Memory B cell (primary cell): Measurements from ENCODE around the gene COL2A1.

ENCODE experiments used
- ATAC-seq: fragments of 150-1000 bp; cut with Tn5 transposase; 2 replicates; pipeline ENCODE4 v1.10.0; 2021; ENCODE audit warnings: low read depth, mild to moderate bottlenecking, moderate library complexity
- DNase-seq, 2 donors: peaks; one replicate each; pipeline ENCODE4 v3.0.0; 2022; ENCODE audit warnings: low spot score in 2 of 2
- H3K27ac Mint-ChIP-seq: one replicate; pipeline ENCODE4 v1.8.0; 2022; ENCODE audit warnings: mild to moderate bottlenecking, moderate library complexity, mixed read lengths
- H3K27me3 Mint-ChIP-seq: one replicate; pipeline ENCODE4 v1.8.0; 2022; ENCODE audit warnings: mixed read lengths
- H3K36me3 Mint-ChIP-seq: one replicate; pipeline ENCODE4 v1.8.0; 2022; ENCODE audit warnings: mild to moderate bottlenecking, mixed read lengths
- H3K4me1 Mint-ChIP-seq: one replicate; pipeline ENCODE4 v1.8.0; 2022; ENCODE audit warnings: mixed read lengths
- H3K4me3 Mint-ChIP-seq: one replicate; pipeline ENCODE4 v1.8.0; 2022; ENCODE audit warnings: mild to moderate bottlenecking, moderate library complexity, mixed read lengths
- H3K9me3 Mint-ChIP-seq: one replicate; pipeline ENCODE4 v1.8.0; 2022; ENCODE audit warnings: mixed read lengths

The COL2A1 gene

GRCh38 chr12:48037267-48037915 lies 33.1 kb upstream of the COL2A1 start:
- DNase-seq, result no peak
- Mint-ChIP-seq H3K27me3 (peaks cover 1% of the 10 kb centered on the region), H3K4me1 (peaks cover 20% of the 10 kb centered on the region), H3K27ac (no peak overlapping the region), H3K4me3 (no peak overlapping the region), H3K9me3 (no peaks in the 10 kb centered on the region), H3K36me3 (no peaks in the 10 kb centered on the region)
- no peak for ATAC-seq

GRCh38 chr12:48036818-48037217 lies 32.5 kb upstream of the COL2A1 start:
- Mint-ChIP-seq H3K9me3 (no peaks in the 10 kb centered on the region), H3K36me3 (no peaks in the 10 kb centered on the region)
- no peak for DNase-seq

GRCh38 chr12:48034835-48035805 lies 30.8 kb upstream of the COL2A1 start:
- Mint-ChIP-seq H3K36me3 (no peaks in the 10 kb centered on the region), H3K4me1 (peaks cover 20% of the 10 kb centered on the region), H3K27me3 (peaks cover 1% of the 10 kb centered on the region), H3K4me3 (no peak overlapping the region), H3K9me3 (no peaks in the 10 kb centered on the region), H3K27ac (no peak overlapping the region)
- DNase-seq (no peak), ATAC-seq (no peak)

More at GRCh38 chr12:48036818-48037217, 32.5 kb upstream of the COL2A1 start:
- Mint-ChIP-seq H3K4me1 (peaks cover 20% of the 10 kb centered on the region), H3K27me3 (peaks cover 1% of the 10 kb centered on the region), H3K4me3 (no peak overlapping the region), H3K27ac (no peak overlapping the region)
- ATAC-seq, result no peak

- H3K27me3 Mint-ChIP-seq, result peaks cover 5% of the 10 kb centered on the region
- no peak overlapping the region for H3K27ac Mint-ChIP-seq
- ATAC-seq, result no peak
- H3K4me1 Mint-ChIP-seq, result peaks cover 14% of the 10 kb centered on the region
- H3K36me3 Mint-ChIP-seq, result no peaks in the 10 kb centered on the region
- no peaks in the 10 kb centered on the region for H3K9me3 Mint-ChIP-seq
- no peak overlapping the region for H3K4me3 Mint-ChIP-seq
- DNase-seq, result no peak
Measured at GRCh38 chr12:48033451-48033850, 29.2 kb upstream of the COL2A1 start.

GRCh38 chr12:48032597-48032996 lies 28.3 kb upstream of the COL2A1 start:
- Mint-ChIP-seq H3K36me3 (no peaks in the 10 kb centered on the region), H3K27me3 (peaks cover 5% of the 10 kb centered on the region), H3K9me3 (no peaks in the 10 kb centered on the region), H3K4me3 (no peak overlapping the region), H3K27ac (peak overlapping the region; percentile 31), H3K4me1 (peaks cover 8% of the 10 kb centered on the region)
- no peak for ATAC-seq
- no peak for DNase-seq

GRCh38 chr12:48031135-48031960 lies 27.1 kb upstream of the COL2A1 start:
- H3K4me1 Mint-ChIP-seq, result peaks cover 4% of the 10 kb centered on the region
- ATAC-seq (no peak), DNase-seq (no peak)
- H3K27ac Mint-ChIP-seq, result no peak overlapping the region
- H3K27me3 Mint-ChIP-seq, result peaks cover 6% of the 10 kb centered on the region
- H3K9me3 Mint-ChIP-seq, result no peaks in the 10 kb centered on the region
- H3K4me3 Mint-ChIP-seq, result no peak overlapping the region
- no peaks in the 10 kb centered on the region for H3K36me3 Mint-ChIP-seq

- no peaks in the 10 kb centered on the region for H3K9me3 Mint-ChIP-seq
- no peaks in the 10 kb centered on the region for H3K36me3 Mint-ChIP-seq
- H3K4me1 Mint-ChIP-seq, result peaks cover 4% of the 10 kb centered on the region
- ATAC-seq, result no peak
- no peak overlapping the region for H3K27ac Mint-ChIP-seq
- peaks cover 7% of the 10 kb centered on the region for H3K27me3 Mint-ChIP-seq
- no peak for DNase-seq
- H3K4me3 Mint-ChIP-seq, result no peak overlapping the region
Measured at GRCh38 chr12:48030173-48030650, 25.9 kb upstream of the COL2A1 start.

GRCh38 chr12:48029491-48030172 lies 25.4 kb upstream of the COL2A1 start:
- H3K27ac Mint-ChIP-seq, result no peak overlapping the region
- no peaks in the 10 kb centered on the region for H3K9me3 Mint-ChIP-seq
- no peak overlapping the region for H3K4me3 Mint-ChIP-seq
- no peaks in the 10 kb centered on the region for H3K36me3 Mint-ChIP-seq
- no peak for DNase-seq
- no peak for ATAC-seq
- H3K4me1 Mint-ChIP-seq, result peaks cover 4% of the 10 kb centered on the region
- peaks cover 11% of the 10 kb centered on the region for H3K27me3 Mint-ChIP-seq

GRCh38 chr12:48028541-48029431 lies 24.5 kb upstream of the COL2A1 start:
- DNase-seq, result no peak
- Mint-ChIP-seq H3K9me3 (no peaks in the 10 kb centered on the region), H3K36me3 (no peaks in the 10 kb centered on the region), H3K4me1 (peaks cover 4% of the 10 kb centered on the region), H3K27me3 (peaks cover 9% of the 10 kb centered on the region), H3K4me3 (no peak overlapping the region), H3K27ac (no peak overlapping the region)
- ATAC-seq, result no peak

GRCh38 chr12:48027183-48028002 lies 23.1 kb upstream of the COL2A1 start:
- Mint-ChIP-seq H3K27me3 (peaks cover 9% of the 10 kb centered on the region), H3K36me3 (no peaks in the 10 kb centered on the region), H3K4me1 (peaks cover 4% of the 10 kb centered on the region), H3K27ac (no peak overlapping the region), H3K9me3 (no peaks in the 10 kb centered on the region), H3K4me3 (no peak overlapping the region)
- no peak for DNase-seq
- no peak for ATAC-seq

GRCh38 chr12:48026060-48026827 lies 22.0 kb upstream of the COL2A1 start:
- Mint-ChIP-seq H3K4me1 (peaks cover 4% of the 10 kb centered on the region), H3K9me3 (no peaks in the 10 kb centered on the region), H3K27me3 (peaks cover 13% of the 10 kb centered on the region), H3K27ac (no peak overlapping the region), H3K4me3 (no peak overlapping the region), H3K36me3 (no peaks in the 10 kb centered on the region)
- DNase-seq (no peak), ATAC-seq (no peak)
